GM12873 (cell line): ENCODE measurements around the gene EVI5L.

Experiments
- TF ChIP-seq, protein P1 (sequence below): IDR thresholded peaks from 2 replicates; pipeline ENCODE4 v1.5.1; 2012; ENCODE audit warnings: low read depth, mild to moderate bottlenecking, moderate library complexity, low read length, control low read depth; ENCODE audit not compliant: insufficient read depth; ENCODE audit errors: missing control alignments

The EVI5L gene

DNA sequence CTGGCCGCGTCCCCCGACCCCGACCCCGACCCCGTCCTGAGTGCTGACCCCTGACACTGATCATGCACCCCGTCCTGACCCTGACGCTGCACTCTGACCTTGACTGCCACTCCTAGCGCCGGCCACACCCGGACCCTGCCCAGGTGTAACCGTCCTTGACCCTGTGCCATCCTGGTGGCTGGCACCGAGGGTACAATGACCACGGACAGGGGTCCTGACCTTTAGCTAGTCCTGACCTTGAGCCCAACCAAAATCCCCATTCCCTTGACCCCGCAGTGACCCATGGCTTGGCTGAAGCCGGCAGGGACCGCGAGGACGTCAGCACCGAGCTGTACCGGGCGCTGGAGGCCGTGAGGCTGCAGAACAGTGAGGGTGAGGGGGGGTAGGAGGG, 41.1 kb upstream of the EVI5L start:
- TF ChIP-seq, protein P1, sequence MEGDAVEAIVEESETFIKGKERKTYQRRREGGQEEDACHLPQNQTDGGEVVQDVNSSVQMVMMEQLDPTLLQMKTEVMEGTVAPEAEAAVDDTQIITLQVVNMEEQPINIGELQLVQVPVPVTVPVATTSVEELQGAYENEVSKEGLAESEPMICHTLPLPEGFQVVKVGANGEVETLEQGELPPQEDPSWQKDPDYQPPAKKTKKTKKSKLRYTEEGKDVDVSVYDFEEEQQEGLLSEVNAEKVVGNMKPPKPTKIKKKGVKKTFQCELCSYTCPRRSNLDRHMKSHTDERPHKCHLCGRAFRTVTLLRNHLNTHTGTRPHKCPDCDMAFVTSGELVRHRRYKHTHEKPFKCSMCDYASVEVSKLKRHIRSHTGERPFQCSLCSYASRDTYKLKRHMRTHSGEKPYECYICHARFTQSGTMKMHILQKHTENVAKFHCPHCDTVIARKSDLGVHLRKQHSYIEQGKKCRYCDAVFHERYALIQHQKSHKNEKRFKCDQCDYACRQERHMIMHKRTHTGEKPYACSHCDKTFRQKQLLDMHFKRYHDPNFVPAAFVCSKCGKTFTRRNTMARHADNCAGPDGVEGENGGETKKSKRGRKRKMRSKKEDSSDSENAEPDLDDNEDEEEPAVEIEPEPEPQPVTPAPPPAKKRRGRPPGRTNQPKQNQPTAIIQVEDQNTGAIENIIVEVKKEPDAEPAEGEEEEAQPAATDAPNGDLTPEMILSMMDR: no peak

DNA sequence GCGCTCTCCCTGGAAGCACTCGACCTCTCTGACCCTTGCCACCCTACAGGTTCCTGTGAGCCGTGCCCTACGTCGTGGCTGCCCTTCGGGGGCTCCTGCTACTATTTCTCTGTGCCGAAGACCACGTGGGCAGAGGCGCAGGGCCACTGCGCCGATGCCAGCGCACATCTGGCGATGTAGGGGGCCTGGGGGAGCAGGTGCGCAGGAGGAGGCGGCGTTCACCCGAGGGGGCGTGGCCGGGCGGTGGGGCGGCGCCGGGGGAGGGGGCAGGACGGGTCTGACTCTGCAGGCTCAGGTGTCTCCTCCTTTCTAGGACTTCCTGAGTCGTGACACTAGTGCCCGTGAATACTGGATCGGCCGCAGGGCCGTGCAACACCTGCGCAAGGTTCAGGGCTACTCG, 40.6 kb upstream of the EVI5L start:
- TF ChIP-seq, protein P1: no peak

DNA sequence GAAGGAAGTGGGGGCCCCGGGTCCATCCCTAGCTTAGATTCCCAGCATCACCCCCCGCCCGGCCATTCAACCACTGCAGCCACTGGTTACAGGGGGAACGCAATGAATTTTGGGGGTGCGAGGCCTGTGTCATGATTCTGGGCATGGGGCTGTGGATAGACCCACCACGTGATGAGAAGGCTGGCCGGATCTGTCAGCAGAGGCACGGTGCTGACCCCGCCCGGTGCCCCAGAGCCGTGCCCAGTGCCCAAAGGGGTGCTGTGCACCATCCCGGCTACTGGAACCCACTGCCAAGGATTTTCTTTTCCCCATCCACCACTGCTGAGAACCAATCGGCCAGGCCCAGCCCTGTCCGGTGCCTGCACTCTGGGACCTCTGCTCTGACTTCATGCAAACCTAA, 39.6 kb upstream of the EVI5L start:
- TF ChIP-seq, protein P1: no peak

DNA sequence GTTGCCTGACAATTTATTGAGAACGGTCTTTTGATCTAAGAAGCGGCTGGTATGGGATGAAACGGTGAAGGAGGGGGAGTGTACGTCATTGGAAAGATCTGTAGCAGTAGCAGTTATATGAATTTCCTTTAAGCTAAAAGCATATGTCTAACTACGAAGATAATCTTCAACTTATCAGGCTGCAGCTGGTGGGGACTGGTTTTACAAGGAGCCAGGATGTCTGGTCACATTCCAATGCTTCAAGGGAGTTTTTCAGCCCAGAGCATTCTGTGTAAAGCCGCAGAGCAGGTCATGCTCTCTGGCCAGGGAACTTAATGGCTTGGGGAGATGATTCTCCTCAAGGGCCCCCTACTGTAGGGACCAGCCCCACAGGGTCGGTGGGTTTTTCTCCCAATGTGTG, 37.7 kb upstream of the EVI5L start:
- TF ChIP-seq, protein P1: no peak

DNA sequence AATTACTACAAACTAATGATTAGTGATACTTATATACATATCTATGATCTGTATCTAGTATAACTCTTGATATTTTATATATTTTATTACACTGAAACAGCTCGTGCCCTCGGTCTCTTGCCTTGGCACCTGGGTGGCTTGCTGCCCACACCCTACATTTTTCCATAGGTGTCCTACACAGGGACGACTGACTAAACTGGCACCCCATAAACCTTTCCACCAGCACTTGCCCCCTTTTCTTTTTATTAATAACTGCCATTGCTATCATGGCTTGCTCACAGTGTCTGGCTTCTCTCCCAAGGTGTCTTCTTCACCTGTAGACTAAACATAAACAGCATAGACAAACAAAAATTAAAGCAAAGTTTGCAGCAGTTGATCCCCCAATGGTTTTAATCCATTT, 36.5 kb upstream of the EVI5L start:
- TF ChIP-seq, protein P1: no peak

DNA sequence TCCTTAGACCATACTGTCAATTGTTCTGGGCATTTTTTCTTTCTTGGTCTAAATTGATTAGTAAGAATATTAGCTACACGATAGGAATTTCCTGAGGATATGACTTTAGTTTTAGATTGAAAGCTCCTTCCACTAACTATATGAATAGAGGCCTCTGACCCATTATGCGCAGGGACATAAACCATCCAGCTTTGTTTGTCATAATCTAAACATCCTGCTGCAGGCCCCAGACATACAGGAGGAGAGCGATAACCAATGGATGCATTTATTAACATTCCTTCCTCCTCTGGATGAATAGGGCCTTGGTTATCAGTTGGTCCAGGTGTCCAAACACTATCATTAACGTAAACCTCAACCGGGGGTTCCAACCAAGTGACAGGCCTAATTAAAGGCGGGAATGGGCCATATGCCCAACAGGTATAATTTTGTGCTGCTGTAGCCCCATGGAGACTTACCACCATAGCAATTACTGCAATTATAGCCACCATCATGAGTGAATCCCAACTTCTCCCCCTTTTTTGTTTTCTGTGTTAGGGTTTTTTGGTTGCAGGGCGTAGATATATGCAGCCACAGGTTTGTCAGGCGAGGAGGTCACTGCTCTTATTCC, 34.4 kb upstream of the EVI5L start:
- TF ChIP-seq, protein P1: no peak

DNA sequence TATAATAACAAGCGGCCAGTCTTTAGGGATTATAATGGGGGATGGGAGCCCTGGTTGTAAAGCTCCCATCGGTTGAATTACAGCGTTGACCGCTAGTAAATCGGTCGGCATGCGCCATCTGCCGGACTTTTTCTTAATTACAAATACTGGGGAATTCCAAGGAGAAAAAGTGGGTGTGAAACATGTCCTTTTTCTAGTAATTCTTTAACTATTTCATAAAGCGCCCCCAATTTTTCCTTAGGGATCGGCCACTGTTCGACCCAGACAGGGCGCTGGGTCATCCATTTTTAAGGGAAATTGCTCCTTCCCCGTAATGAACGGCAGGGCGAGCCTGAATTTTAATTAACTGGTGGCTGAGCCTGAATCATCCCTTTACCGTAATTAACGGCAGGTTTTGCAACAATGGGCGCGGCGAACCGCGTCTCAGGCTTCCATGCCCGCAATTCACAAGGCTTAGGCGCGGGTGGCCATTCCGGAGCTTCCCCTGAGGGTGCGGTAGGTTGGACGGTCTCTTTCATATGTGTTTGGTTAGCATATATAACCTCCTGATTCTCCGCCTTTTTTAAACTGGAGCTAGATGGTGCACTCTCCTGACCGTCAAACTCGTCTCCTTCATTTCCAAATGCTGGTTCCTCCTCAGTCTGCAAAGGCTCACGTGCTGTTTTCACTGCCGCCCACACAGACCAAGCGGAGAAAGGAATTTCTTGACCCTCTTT, 30.2 kb upstream of the EVI5L start:
- TF ChIP-seq, protein P1: peak; percentile 52
